ENCODE data around the gene EXT2. TPM values are rescaled to one million over a fixed set of nuclear protein-coding genes. Genes with fewer than 3 reads are reported as not detected.

The EXT2 gene
- total RNA-seq, 1 experiment from 2014 or later: 77.0 TPM

GRCh38 chr11:44159848-44160721 lies 64.6 kb downstream of the EXT2 start:
- no peak overlapping the region for H3K4me3 ChIP-seq (ENCODE audit: low read length)
- no peaks in the 10 kb centered on the region for H3K4me1 ChIP-seq (ENCODE audit: insufficient read depth, low read length)
- intact Hi-C loops (cut with micrococcal nuclease): no loop called here
- no peak for DNase-seq
- H3K9me3 ChIP-seq (ENCODE audit: low read length): no peaks in the 10 kb centered on the region
- H3K27me3 ChIP-seq (ENCODE audit: low read length): no peaks in the 10 kb centered on the region
- POLR2A ChIA-PET (ENCODE audit: unreplicated experiment): no interaction called here
- no peak overlapping the region for H3K27ac ChIP-seq (ENCODE audit: low read length)
- H3K4me2 ChIP-seq (ENCODE audit: low read length): no peak overlapping the region
- no peaks in the 10 kb centered on the region for H3K36me3 ChIP-seq (ENCODE audit: low read depth, low read length)
- BruUV-seq (replicated peaks): no TSS peak
- no peak overlapping the region for H3K9ac ChIP-seq (ENCODE audit: low read length)
- H3F3A ChIP-seq (ENCODE audit: low read length, unreplicated experiment): no peaks in the 10 kb centered on the region
- ATAC-seq: no peak
- H3K9me2 ChIP-seq (replicated peaks; ENCODE audit: low read length): no peaks in the 10 kb centered on the region
- H2AFZ ChIP-seq (ENCODE audit: low read length): no peak overlapping the region
- no peaks in the 10 kb centered on the region for H3K79me2 ChIP-seq (ENCODE audit: low read length)
- TF ChIP-seq EZH2 (IDR thresholded peaks at IDR 0.05; ENCODE audit: low read length, unreplicated experiment): no peak
- no peak for TF ChIP-seq CTCF (conservative IDR thresholded peaks at IDR 0.05; ENCODE audit: low read depth, low read length)
- TF ChIP-seq EZH2phosphoT487 (IDR thresholded peaks at IDR 0.05; ENCODE audit: borderline replicate concordance, low read length): no peak
- H4K20me1 ChIP-seq (ENCODE audit: low read length): no peaks in the 10 kb centered on the region
- CTCF ChIA-PET: no interaction called here

GRCh38 chr11:44162004-44162403 lies 66.5 kb downstream of the EXT2 start:
- H4K20me1 ChIP-seq (ENCODE audit: low read length): no peaks in the 10 kb centered on the region
- no peak overlapping the region for H3K27ac ChIP-seq (ENCODE audit: low read length)
- no peak overlapping the region for H3K4me3 ChIP-seq (ENCODE audit: low read length)
- H3K4me1 ChIP-seq (ENCODE audit: insufficient read depth, low read length): no peaks in the 10 kb centered on the region
- no peaks in the 10 kb centered on the region for H3K79me2 ChIP-seq (ENCODE audit: low read length)
- ATAC-seq: no peak
- POLR2A ChIA-PET (ENCODE audit: unreplicated experiment): no interaction called here
- H3K36me3 ChIP-seq (ENCODE audit: low read depth, low read length): no peaks in the 10 kb centered on the region
- TF ChIP-seq EZH2 (IDR thresholded peaks at IDR 0.05; ENCODE audit: low read length, unreplicated experiment) (no peak), CTCF (conservative IDR thresholded peaks at IDR 0.05; ENCODE audit: low read depth, low read length) (no peak), EZH2phosphoT487 (IDR thresholded peaks at IDR 0.05; ENCODE audit: borderline replicate concordance, low read length) (no peak)
- no TSS peak for BruUV-seq (replicated peaks)
- H3F3A ChIP-seq (ENCODE audit: low read length, unreplicated experiment): no peaks in the 10 kb centered on the region
- no peaks in the 10 kb centered on the region for H3K27me3 ChIP-seq (ENCODE audit: low read length)
- H3K4me2 ChIP-seq (ENCODE audit: low read length): no peak overlapping the region
- CTCF ChIA-PET: no interaction called here
- intact Hi-C loops (cut with micrococcal nuclease): no loop called here
- H3K9me2 ChIP-seq (replicated peaks; ENCODE audit: low read length): no peaks in the 10 kb centered on the region
- no peak for DNase-seq
- no peak overlapping the region for H3K9ac ChIP-seq (ENCODE audit: low read length)
- H3K9me3 ChIP-seq (ENCODE audit: low read length): no peaks in the 10 kb centered on the region
- H2AFZ ChIP-seq (ENCODE audit: low read length): no peak overlapping the region

GRCh38 chr11:44162662-44163061 lies 67.2 kb downstream of the EXT2 start:
- intact Hi-C loops (cut with micrococcal nuclease): no loop called here
- no peak for TF ChIP-seq CTCF (conservative IDR thresholded peaks at IDR 0.05; ENCODE audit: low read depth, low read length)

More at GRCh38 chr11:44162662-44163061, 67.2 kb downstream of the EXT2 start:
- Histone ChIP-seq H4K20me1 (ENCODE audit: low read length) (no peaks in the 10 kb centered on the region), H3K4me1 (ENCODE audit: insufficient read depth, low read length) (no peaks in the 10 kb centered on the region), H3K27ac (ENCODE audit: low read length) (no peak overlapping the region), H3K9me3 (ENCODE audit: low read length) (no peaks in the 10 kb centered on the region), H3K36me3 (ENCODE audit: low read depth, low read length) (no peaks in the 10 kb centered on the region), H3K4me3 (ENCODE audit: low read length) (no peak overlapping the region), H3K9me2 (replicated peaks; ENCODE audit: low read length) (no peaks in the 10 kb centered on the region), H3K4me2 (ENCODE audit: low read length) (no peak overlapping the region), H3K9ac (ENCODE audit: low read length) (no peak overlapping the region), H3K27me3 (ENCODE audit: low read length) (no peaks in the 10 kb centered on the region), H2AFZ (ENCODE audit: low read length) (no peak overlapping the region), H3F3A (ENCODE audit: low read length, unreplicated experiment) (no peaks in the 10 kb centered on the region), H3K79me2 (ENCODE audit: low read length) (no peaks in the 10 kb centered on the region)
- ChIA-PET POLR2A (ENCODE audit: unreplicated experiment) (no interaction called here), CTCF (no interaction called here)
- ATAC-seq (no peak), DNase-seq (no peak)
- BruUV-seq (replicated peaks): no TSS peak
